Measurements from ENCODE around the gene TXNRD3.

The TXNRD3 gene

GRCh38 chr3:126666658-126667528, 12.0 kb upstream of the TXNRD3 start:
- Histone ChIP-seq H2AK5ac (ENCODE audit: low read depth, low read length) (no peak overlapping the region), H2BK12ac (ENCODE audit: low read length) (no peak overlapping the region), H3K27me3 (ENCODE audit: control insufficient read depth in 3 of 3, insufficient read depth in 3 of 3, low read depth in 1 of 3, low read length in 3 of 3) (peaks cover 0 to 46% (median under 1%) of the 10 kb centered on the region in 3 experiments), H3K14ac (ENCODE audit: low read length) (peak overlapping the region; percentile 75), H4K91ac (ENCODE audit: low read depth, low read length, poor library complexity) (no peak overlapping the region), H3K4me1 (ENCODE audit: control insufficient read depth in 2 of 2, insufficient read depth in 1 of 2, low read depth in 1 of 2, low read length in 2 of 2) (peaks cover 0 to 7% of the 10 kb centered on the region in 2 donors), H3K9me3 (replicated peaks in 1 of 2; ENCODE audit: control insufficient read depth in 2 of 2, insufficient read depth in 1 of 2, low read depth in 1 of 2, low read length in 2 of 2) (no peaks in the 10 kb centered on the region), H3K23ac (ENCODE audit: low read depth, low read length, poor library complexity) (no peak overlapping the region), H2BK5ac (ENCODE audit: low read length) (peak overlapping the region; percentile 40), H3K4me2 (ENCODE audit: insufficient read depth, low read length, poor library complexity, severe bottlenecking) (no peak overlapping the region), H2BK120ac (ENCODE audit: low read depth, low read length) (no peak overlapping the region), H3K18ac (ENCODE audit: low read length) (peak overlapping the region; percentile 27), H2AFZ (ENCODE audit: low read length) (no peak overlapping the region), H3K4ac (ENCODE audit: low read length) (no peak overlapping the region), H3K4me3 (ENCODE audit: low read length in 2 of 2) (no peak overlapping the region), H3K79me1 (ENCODE audit: low read depth, low read length) (no peaks in the 10 kb centered on the region), H3K9ac (ENCODE audit: low read depth, low read length, poor library complexity) (no peak overlapping the region), H3K36me3 (replicated peaks in 1 of 2; ENCODE audit: control insufficient read depth in 2 of 2, insufficient read depth in 2 of 2, low read length in 2 of 2) (no peaks in the 10 kb centered on the region), H2BK15ac (ENCODE audit: low read length) (no peak overlapping the region), H3K27ac (replicated peaks; ENCODE audit: low read length) (no peak overlapping the region), H4K8ac (ENCODE audit: low read depth, low read length) (no peak overlapping the region)
- WGBS, 2 donors (ENCODE audit: extremely low coverage in 2 of 2, insufficient read length in 2 of 2, insufficient replicate concordance in 1 of 2), result no CpG with 5 or more reads among the region's 15 CpGs
- DNase-seq (ENCODE audit: low spot score), result no peak

- Histone ChIP-seq H3K27me3 (ENCODE audit: control insufficient read depth in 3 of 3, insufficient read depth in 3 of 3, low read depth in 1 of 3, low read length in 3 of 3) (peaks cover 0 to 49% (median 2%) of the 10 kb centered on the region in 3 experiments), H3K27ac (replicated peaks; ENCODE audit: low read length) (no peak overlapping the region), H3K36me3 (replicated peaks in 1 of 2; ENCODE audit: control insufficient read depth in 2 of 2, insufficient read depth in 2 of 2, low read length in 2 of 2) (no peaks in the 10 kb centered on the region), H3K79me1 (ENCODE audit: low read depth, low read length) (no peaks in the 10 kb centered on the region), H3K9me3 (replicated peaks in 1 of 2; ENCODE audit: control insufficient read depth in 2 of 2, insufficient read depth in 1 of 2, low read depth in 1 of 2, low read length in 2 of 2) (no peaks in the 10 kb centered on the region), H3K14ac (ENCODE audit: low read length) (peak overlapping the region; percentile 75), H4K91ac (ENCODE audit: low read depth, low read length, poor library complexity) (no peak overlapping the region), H4K8ac (ENCODE audit: low read depth, low read length) (no peak overlapping the region), H3K23ac (ENCODE audit: low read depth, low read length, poor library complexity) (no peak overlapping the region), H3K4me1 (ENCODE audit: control insufficient read depth in 2 of 2, insufficient read depth in 1 of 2, low read depth in 1 of 2, low read length in 2 of 2) (peaks cover 0 to 7% of the 10 kb centered on the region in 2 donors), H3K4me3 (ENCODE audit: low read length in 2 of 2) (peak overlapping the region in 1 of 2 donors; percentile 18), H2AFZ (ENCODE audit: low read length) (no peak overlapping the region), H2AK5ac (ENCODE audit: low read depth, low read length) (no peak overlapping the region), H2BK12ac (ENCODE audit: low read length) (no peak overlapping the region), H2BK15ac (ENCODE audit: low read length) (peak overlapping the region; percentile 4), H3K18ac (ENCODE audit: low read length) (peak overlapping the region; percentile 55), H2BK120ac (ENCODE audit: low read depth, low read length) (no peak overlapping the region), H3K4me2 (ENCODE audit: insufficient read depth, low read length, poor library complexity, severe bottlenecking) (no peak overlapping the region), H3K9ac (ENCODE audit: low read depth, low read length, poor library complexity) (no peak overlapping the region), H3K4ac (ENCODE audit: low read length) (no peak overlapping the region), H2BK5ac (ENCODE audit: low read length) (no peak overlapping the region)
- DNase-seq (ENCODE audit: low spot score), result no peak
- no CpG with 5 or more reads among the region's 15 CpGs for WGBS, 2 donors (ENCODE audit: extremely low coverage in 2 of 2, insufficient read length in 2 of 2, insufficient replicate concordance in 1 of 2)
Observed at GRCh38 chr3:126665959-126666657, 11.2 kb upstream of the TXNRD3 start.

GRCh38 chr3:126665221-126665936, 10.5 kb upstream of the TXNRD3 start:
- no peak overlapping the region for H4K91ac ChIP-seq (ENCODE audit: low read depth, low read length, poor library complexity)
- DNase-seq (ENCODE audit: low spot score), result no peak
- peak overlapping the region; percentile 66 for H3K14ac ChIP-seq (ENCODE audit: low read length)
- H2BK5ac ChIP-seq (ENCODE audit: low read length), result no peak overlapping the region
- H3K4me2 ChIP-seq (ENCODE audit: insufficient read depth, low read length, poor library complexity, severe bottlenecking), result no peak overlapping the region
- peaks cover 0 to 7% of the 10 kb centered on the region in 2 donors for H3K4me1 ChIP-seq (ENCODE audit: control insufficient read depth in 2 of 2, insufficient read depth in 1 of 2, low read depth in 1 of 2, low read length in 2 of 2)
- H3K23ac ChIP-seq (ENCODE audit: low read depth, low read length, poor library complexity), result no peak overlapping the region
- no peak overlapping the region for H2AK5ac ChIP-seq (ENCODE audit: low read depth, low read length)
- H3K18ac ChIP-seq (ENCODE audit: low read length), result no peak overlapping the region
- no peaks in the 10 kb centered on the region for H3K79me1 ChIP-seq (ENCODE audit: low read depth, low read length)
- no peaks in the 10 kb centered on the region for H3K36me3 ChIP-seq (replicated peaks in 1 of 2; ENCODE audit: control insufficient read depth in 2 of 2, insufficient read depth in 2 of 2, low read length in 2 of 2)
- H3K9ac ChIP-seq (ENCODE audit: low read depth, low read length, poor library complexity), result no peak overlapping the region
- peaks cover 0 to 7% of the 10 kb centered on the region in 2 donors for H3K9me3 ChIP-seq (replicated peaks in 1 of 2; ENCODE audit: control insufficient read depth in 2 of 2, insufficient read depth in 1 of 2, low read depth in 1 of 2, low read length in 2 of 2)
- peaks cover 0 to 50% (median 2%) of the 10 kb centered on the region in 3 experiments for H3K27me3 ChIP-seq (ENCODE audit: control insufficient read depth in 3 of 3, insufficient read depth in 3 of 3, low read depth in 1 of 3, low read length in 3 of 3)
- H2AFZ ChIP-seq (ENCODE audit: low read length), result no peak overlapping the region
- H3K27ac ChIP-seq (replicated peaks; ENCODE audit: low read length), result no peak overlapping the region
- H2BK15ac ChIP-seq (ENCODE audit: low read length), result no peak overlapping the region
- H3K4ac ChIP-seq (ENCODE audit: low read length), result no peak overlapping the region
- H4K8ac ChIP-seq (ENCODE audit: low read depth, low read length), result no peak overlapping the region
- peak overlapping the region in 1 of 2 donors; percentile 18 for H3K4me3 ChIP-seq (ENCODE audit: low read length in 2 of 2)
- no peak overlapping the region for H2BK12ac ChIP-seq (ENCODE audit: low read length)
- no CpG with 5 or more reads among the region's 6 CpGs for WGBS, 2 donors (ENCODE audit: extremely low coverage in 2 of 2, insufficient read length in 2 of 2, insufficient replicate concordance in 1 of 2)
- no peak overlapping the region for H2BK120ac ChIP-seq (ENCODE audit: low read depth, low read length)
